ENCODE results near the gene GUCA2B. TPM values are rescaled to one million over a fixed set of nuclear protein-coding genes. Genes with fewer than 3 reads are reported as not detected.
A peak's percentile ranks its signal among the peaks of the same experiment; 100 is the strongest.

The GUCA2B gene
- total RNA-seq, 6 experiments from 2014 or later, result not detected

GRCh38 chr1:42172381-42173133, 19.3 kb downstream of the GUCA2B start:
- Mint-ChIP-seq H3K27ac (no peak overlapping the region), H3K9me3 (no peaks in the 10 kb centered on the region)

DNA sequence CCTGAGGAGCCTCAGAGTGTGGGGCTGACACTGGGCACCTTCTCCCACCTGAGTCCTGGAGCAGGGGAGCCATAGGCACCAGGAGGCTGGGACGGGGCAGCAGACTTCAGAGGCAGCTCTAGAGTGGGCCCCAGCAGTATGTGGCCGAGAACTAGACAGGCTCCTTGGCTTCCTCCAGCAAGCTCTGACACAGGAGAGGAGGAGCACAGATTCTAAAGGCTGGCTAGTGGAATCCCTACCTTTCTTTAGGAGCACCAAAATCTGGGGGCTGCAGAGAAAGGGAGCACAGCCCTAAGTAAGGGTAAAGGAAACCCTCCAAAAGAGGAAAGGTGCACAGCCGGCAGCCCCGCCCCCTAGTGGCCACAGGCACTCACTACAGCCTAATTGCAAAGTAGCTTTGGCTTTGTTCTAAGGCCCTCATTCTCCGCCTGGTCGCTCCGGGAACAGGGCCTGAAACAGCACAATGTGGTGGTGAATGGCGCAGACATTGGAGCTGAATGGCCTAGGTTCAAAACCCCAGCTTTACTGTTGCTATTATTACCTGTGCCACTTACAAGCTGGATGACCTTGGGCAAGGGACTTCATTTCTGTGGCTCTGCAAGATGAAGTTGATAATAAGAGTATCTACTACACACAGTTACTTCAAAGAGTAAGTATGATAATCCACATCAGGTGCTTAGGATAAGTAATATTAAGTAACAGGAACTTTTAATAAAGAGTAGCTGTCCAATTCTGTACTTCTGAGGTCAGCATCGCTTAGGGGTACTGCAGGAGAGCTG, 20.1 kb downstream of the GUCA2B start:
- no peak overlapping the region for H3K4me3 Mint-ChIP-seq
- no peaks in the 10 kb centered on the region for H3K9me3 Mint-ChIP-seq
- H3K36me3 Mint-ChIP-seq (ENCODE audit: low read depth), result peaks cover 4% of the 10 kb centered on the region; the same call in 1 of the 2 replicates
- TF ChIP-seq, protein P1, sequence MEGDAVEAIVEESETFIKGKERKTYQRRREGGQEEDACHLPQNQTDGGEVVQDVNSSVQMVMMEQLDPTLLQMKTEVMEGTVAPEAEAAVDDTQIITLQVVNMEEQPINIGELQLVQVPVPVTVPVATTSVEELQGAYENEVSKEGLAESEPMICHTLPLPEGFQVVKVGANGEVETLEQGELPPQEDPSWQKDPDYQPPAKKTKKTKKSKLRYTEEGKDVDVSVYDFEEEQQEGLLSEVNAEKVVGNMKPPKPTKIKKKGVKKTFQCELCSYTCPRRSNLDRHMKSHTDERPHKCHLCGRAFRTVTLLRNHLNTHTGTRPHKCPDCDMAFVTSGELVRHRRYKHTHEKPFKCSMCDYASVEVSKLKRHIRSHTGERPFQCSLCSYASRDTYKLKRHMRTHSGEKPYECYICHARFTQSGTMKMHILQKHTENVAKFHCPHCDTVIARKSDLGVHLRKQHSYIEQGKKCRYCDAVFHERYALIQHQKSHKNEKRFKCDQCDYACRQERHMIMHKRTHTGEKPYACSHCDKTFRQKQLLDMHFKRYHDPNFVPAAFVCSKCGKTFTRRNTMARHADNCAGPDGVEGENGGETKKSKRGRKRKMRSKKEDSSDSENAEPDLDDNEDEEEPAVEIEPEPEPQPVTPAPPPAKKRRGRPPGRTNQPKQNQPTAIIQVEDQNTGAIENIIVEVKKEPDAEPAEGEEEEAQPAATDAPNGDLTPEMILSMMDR (IDR thresholded peaks at IDR 0.05), result peak; percentile 99
- peak; percentile 18 for DNase-seq
- H3K4me1 Mint-ChIP-seq (ENCODE audit: low read depth), result peaks cover 37% of the 10 kb centered on the region
- H3K27ac Mint-ChIP-seq, result no peak overlapping the region
- H3K27me3 Mint-ChIP-seq (ENCODE audit: insufficient read depth), result peaks cover 10% of the 10 kb centered on the region

More at GRCh38 chr1:42172381-42173133, 19.3 kb downstream of the GUCA2B start:
- H3K27me3 Mint-ChIP-seq (ENCODE audit: insufficient read depth), result peaks cover 10% of the 10 kb centered on the region
- H3K36me3 Mint-ChIP-seq (ENCODE audit: low read depth), result peaks cover 4% of the 10 kb centered on the region; the same call in 1 of the 2 replicates
- peaks cover 29% of the 10 kb centered on the region for H3K4me1 Mint-ChIP-seq (ENCODE audit: low read depth)
- TF ChIP-seq, protein P1 (IDR thresholded peaks at IDR 0.05), result no peak
- no peak for DNase-seq
- no peak overlapping the region for H3K4me3 Mint-ChIP-seq

- Mint-ChIP-seq H3K36me3 (ENCODE audit: low read depth) (peaks cover 4% of the 10 kb centered on the region; the same call in 1 of the 2 replicates), H3K4me3 (no peak overlapping the region), H3K27ac (no peak overlapping the region), H3K4me1 (ENCODE audit: low read depth) (peaks cover 38% of the 10 kb centered on the region), H3K9me3 (no peaks in the 10 kb centered on the region), H3K27me3 (ENCODE audit: insufficient read depth) (peaks cover 10% of the 10 kb centered on the region)
- DNase-seq, result no peak
- TF ChIP-seq, protein P1 (IDR thresholded peaks at IDR 0.05), result no peak
Observed at GRCh38 chr1:42173961-42174735, 20.9 kb downstream of the GUCA2B start.

GRCh38 chr1:42175314-42176054, 22.3 kb downstream of the GUCA2B start:
- TF ChIP-seq, protein P1 (IDR thresholded peaks at IDR 0.05), result no peak
- no peak for DNase-seq
- H3K27ac Mint-ChIP-seq, result no peak overlapping the region
- H3K9me3 Mint-ChIP-seq, result no peaks in the 10 kb centered on the region
- H3K27me3 Mint-ChIP-seq (ENCODE audit: insufficient read depth), result peaks cover 6% of the 10 kb centered on the region
- H3K36me3 Mint-ChIP-seq (ENCODE audit: low read depth), result peaks cover 4% of the 10 kb centered on the region
- no peak overlapping the region for H3K4me3 Mint-ChIP-seq
- peaks cover 38% of the 10 kb centered on the region for H3K4me1 Mint-ChIP-seq (ENCODE audit: low read depth)
